CD4-positive, alpha-beta memory T cell (primary cell): ENCODE data around the gene HYOU1. TPM values are rescaled to one million over a fixed set of nuclear protein-coding genes. Genes with fewer than 3 reads are reported as not detected.

Experiments
- CTCF ChIA-PET: fragments of 350-600 bp; sonication (Branson Sonifier 250); formaldehyde crosslinking; loops from one replicate; lab custom pipeline; 2021; ENCODE audit warnings: inconsistent platforms; ENCODE audit not compliant: partially characterized antibody; lab: Charles Lee
- POLR2A ChIA-PET: fragments of 350-600 bp; sonication (Branson Sonifier 250); formaldehyde crosslinking; loops from one replicate; lab custom pipeline; 2021; ENCODE audit not compliant: partially characterized antibody; lab: Charles Lee
- DNase-seq, 5 donors: peaks; one replicate each; pipeline versions ENCODE4 v3.0.0 to v3.0.0-alpha.2; 2020 to 2022; ENCODE audit warnings: mixed read lengths in 1 of 5
- H3K27ac ChIP-seq: one replicate; pipeline ENCODE4 v1.7.0; 2013; ENCODE audit warnings: low read depth, low read length
- H3K27me3 ChIP-seq: 2 replicates; pipeline ENCODE4 v1.7.0; 2013; ENCODE audit warnings: mild to moderate bottlenecking, low read length, moderate library complexity; ENCODE audit not compliant: insufficient read depth
- H3K36me3 ChIP-seq: 2 replicates; pipeline ENCODE4 v1.7.0; 2013; ENCODE audit warnings: mild to moderate bottlenecking, low read length, moderate library complexity; ENCODE audit not compliant: insufficient read depth
- H3K4me1 ChIP-seq: 2 replicates; pipeline ENCODE4 v1.7.0; 2013; ENCODE audit warnings: mild to moderate bottlenecking, low read length, moderate library complexity; ENCODE audit not compliant: insufficient read depth
- H3K4me3 ChIP-seq, 2 donors: one replicate each; pipeline ENCODE4 v1.7.0; 2013; ENCODE audit warnings: low read length in 2 of 2, mild to moderate bottlenecking in 1 of 2
- H3K9me3 ChIP-seq, 2 donors: one replicate each; pipeline ENCODE4 v1.7.0; 2013; ENCODE audit warnings: low read length in 2 of 2, control low read depth in 1 of 2; ENCODE audit not compliant: control insufficient read depth in 1 of 2
- H3K27ac Mint-ChIP-seq, 7 donors: one replicate each; pipeline ENCODE4 v1.8.0; 2020 to 2021; ENCODE audit warnings: mixed read lengths in 7 of 7, mild to moderate bottlenecking in 6 of 7, inconsistent platforms in 3 of 7, moderate library complexity in 3 of 7
- H3K27me3 Mint-ChIP-seq, 2 donors: one replicate each; pipeline ENCODE4 v1.8.0; 2020 to 2021; ENCODE audit warnings: mixed read lengths in 2 of 2
- H3K36me3 Mint-ChIP-seq, 2 donors: one replicate each; pipeline ENCODE4 v1.8.0; 2020 to 2021; ENCODE audit warnings: mixed read lengths in 2 of 2, inconsistent platforms in 1 of 2, mild to moderate bottlenecking in 1 of 2
- H3K4me1 Mint-ChIP-seq, 4 donors: one replicate each; pipeline ENCODE4 v1.8.0; 2020 to 2021; ENCODE audit warnings: mixed read lengths in 4 of 4, mild to moderate bottlenecking in 1 of 4
- H3K4me3 Mint-ChIP-seq, 8 donors: one replicate each; pipeline ENCODE4 v1.8.0; 2020 to 2021; ENCODE audit warnings: mixed read lengths in 8 of 8, mild to moderate bottlenecking in 7 of 8, moderate library complexity in 6 of 8, inconsistent platforms in 3 of 8
- H3K9me3 Mint-ChIP-seq, 8 donors: one replicate each; pipeline ENCODE4 v1.8.0; 2020 to 2021; ENCODE audit warnings: mixed read lengths in 8 of 8, mild to moderate bottlenecking in 5 of 8, inconsistent platforms in 3 of 8, moderate library complexity in 1 of 8
- intact Hi-C: fragments of 100-400 bp; cut with micrococcal nuclease; formaldehyde crosslinking; loops from one replicate; pipeline ENCODE4 v1.15.1; 2023
- polyA plus RNA-seq, 2 donors: library from polyadenylated mRNA; unstranded; fragments of 300-500 nt; fragmentation: Illumina TruSeq; gene quantifications; one replicate each; pipeline ENCODE4 v1.2.3, GENCODE V29; 2021
- total RNA-seq, 2 experiments: library from RNA; stranded (reverse); gene quantifications; one replicate each; pipeline ENCODE4 v1.2.3, GENCODE V29; 2021

HYOU1 gene
- total and polyA plus RNA-seq, 4 experiments from 2014 or later, result 24.1 to 146 (median 81.7) TPM

DNA sequence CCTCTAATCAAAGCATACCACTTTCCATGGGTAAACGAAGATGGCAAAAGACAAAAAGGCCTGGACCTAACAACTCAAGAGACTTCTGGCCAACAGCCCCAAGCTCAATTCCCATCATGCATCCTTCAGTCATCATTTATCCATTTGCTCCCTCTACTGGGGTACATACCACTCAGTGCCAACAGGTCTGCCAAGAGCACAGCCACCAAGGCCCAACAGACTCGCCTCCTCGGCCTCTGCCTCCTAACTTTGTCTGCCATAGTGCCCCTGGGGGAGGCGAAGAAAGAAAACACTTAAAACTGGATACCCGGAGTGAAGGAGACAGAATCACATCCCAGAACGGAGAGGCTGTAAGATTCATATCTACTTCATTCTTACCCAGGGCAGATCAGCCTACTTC is 1.1 kb downstream of the HYOU1 start:
- H3K4me1 ChIP-seq, result peaks cover 27% of the 10 kb centered on the region
- no peaks in the 10 kb centered on the region for H3K27me3 ChIP-seq
- peaks cover 46% of the 10 kb centered on the region for H3K36me3 ChIP-seq
- ChIA-PET CTCF (interaction anchor here (0.6 to 2.5 kb wide), 10 partner anchors 9 to 141 kb away, joined by 3 to 17 read pairs (median 4); partner anchors contain the start of genes DPAGT1, HINFP and VPS11), POLR2A (interaction anchor here (0.7 to 5.3 kb wide), 20 partner anchors 9 to 264 kb away, joined by 3 to 67 read pairs (median 7); partner anchors contain the start of genes C2CD2L, CENATAC, DDX6 and DPAGT1)
- peak in 2 of 5 donors; percentile 4 to 13 for DNase-seq
- intact Hi-C loops, result loop anchor here (2.0 kb wide), 1 partner anchor 141 kb away; no protein-coding TSS in a partner anchor
- peak overlapping the region; percentile 72 to 91 (median 88) for H3K27ac Mint-ChIP-seq
- H3K27me3 Mint-ChIP-seq, result no peaks in the 10 kb centered on the region
- H3K9me3 Mint-ChIP-seq, result no peaks in the 10 kb centered on the region
- H3K36me3 Mint-ChIP-seq, result peaks cover 40 to 60% of the 10 kb centered on the region in 2 donors
- H3K4me1 Mint-ChIP-seq, result peaks cover 26 to 65% (median 46%) of the 10 kb centered on the region in 4 donors
- peak overlapping the region; percentile 80 to 98 (median 85) for H3K4me3 Mint-ChIP-seq
- peak overlapping the region; percentile 91 for H3K27ac ChIP-seq
- no peaks in the 10 kb centered on the region for H3K9me3 ChIP-seq
- peak overlapping the region; percentile 78 to 82 for H3K4me3 ChIP-seq

DNA sequence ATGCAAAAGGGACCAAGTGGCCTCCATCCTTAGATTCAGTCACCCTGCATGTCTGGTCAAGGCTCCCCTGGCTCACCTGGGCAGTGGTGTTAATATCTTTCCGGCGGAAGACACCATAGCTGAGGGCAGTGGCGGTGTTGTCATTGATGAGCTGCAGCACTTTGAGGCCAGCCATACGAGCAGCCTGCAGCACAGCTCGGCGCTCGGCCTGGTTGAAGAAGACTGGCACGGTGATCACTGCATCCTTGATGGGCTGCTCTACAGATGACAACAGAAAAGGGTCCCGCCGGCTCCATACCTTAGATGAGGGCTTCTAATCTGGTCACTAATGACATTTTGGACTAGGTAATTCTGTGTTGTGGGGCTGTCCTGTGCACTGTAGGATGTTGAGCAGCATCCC is 2.6 kb downstream of the HYOU1 start:
- Histone ChIP-seq H3K4me3 (no peak overlapping the region), H3K4me1 (peaks cover 27% of the 10 kb centered on the region), H3K27me3 (no peaks in the 10 kb centered on the region), H3K27ac (no peak overlapping the region), H3K9me3 (no peaks in the 10 kb centered on the region), H3K36me3 (peaks cover 52% of the 10 kb centered on the region)
- Mint-ChIP-seq H3K27me3 (no peaks in the 10 kb centered on the region), H3K4me3 (peak overlapping the region in 5 of 8 donors; percentile 13 to 54 (median 29)), H3K9me3 (no peaks in the 10 kb centered on the region), H3K27ac (peak overlapping the region in 1 of 7 donors; percentile 44), H3K4me1 (peaks cover 26 to 65% (median 46%) of the 10 kb centered on the region in 4 donors), H3K36me3 (peaks cover 48 to 72% of the 10 kb centered on the region in 2 donors)
- intact Hi-C loops, result no loop called here
- no peak for DNase-seq
- ChIA-PET CTCF (interaction anchor here (1.0 kb wide), 1 partner anchor 24 kb away, joined by 3 read pairs; the partner anchor contains the start of gene SLC37A4), POLR2A (interaction anchor here (4.3 to 5.3 kb wide), 3 partner anchors 12 to 41 kb away, joined by 32 to 67 read pairs (median 43); partner anchors contain the start of genes RPS25, TRAPPC4 and VPS11)

DNA sequence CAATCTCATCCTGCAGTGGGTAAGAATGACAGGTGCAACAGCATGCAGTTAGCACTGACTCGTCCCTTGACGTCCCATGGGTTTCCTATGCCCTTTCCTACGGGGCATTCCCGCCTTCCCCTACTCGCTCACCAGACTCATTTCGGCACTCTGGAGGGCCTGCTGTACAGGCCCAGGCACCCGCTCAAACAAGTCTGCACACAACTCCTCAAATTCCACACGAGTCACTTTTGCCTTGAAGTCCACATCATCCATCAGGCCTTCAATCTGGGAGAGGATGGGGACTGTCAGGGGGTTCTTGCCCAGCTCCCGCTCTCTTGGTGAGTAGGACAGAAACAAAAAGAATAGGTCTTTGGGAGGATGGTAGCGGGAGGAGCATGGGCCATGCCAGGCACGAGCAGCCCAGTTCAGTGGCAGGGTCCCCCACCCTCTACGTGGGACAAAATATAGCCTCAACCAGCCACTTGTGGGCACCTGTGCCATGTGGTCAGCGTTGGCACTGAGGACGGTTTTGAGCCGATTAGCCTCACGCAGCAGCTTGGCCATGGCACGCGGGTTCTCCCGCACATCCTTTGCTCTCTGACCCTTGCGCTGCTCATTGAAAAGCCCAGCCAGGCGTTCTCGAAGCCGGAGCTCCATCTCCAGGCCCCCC is 4.7 kb downstream of the HYOU1 start:
- H3K9me3 Mint-ChIP-seq, result no peaks in the 10 kb centered on the region
- Histone ChIP-seq H3K27ac (peak overlapping the region; percentile 6), H3K4me1 (peaks cover 18% of the 10 kb centered on the region), H3K9me3 (no peaks in the 10 kb centered on the region), H3K27me3 (no peaks in the 10 kb centered on the region), H3K36me3 (peaks cover 74% of the 10 kb centered on the region), H3K4me3 (no peak overlapping the region)
- ChIA-PET POLR2A (interaction anchor here (1.1 kb wide), 1 partner anchor 22 kb away, joined by 3 read pairs; no protein-coding TSS in a partner anchor), CTCF (no interaction called here)
- H3K36me3 Mint-ChIP-seq, result peaks cover 63 to 82% of the 10 kb centered on the region in 2 donors
- intact Hi-C loops, result no loop called here
- no peaks in the 10 kb centered on the region for H3K27me3 Mint-ChIP-seq
- H3K27ac Mint-ChIP-seq, result peak overlapping the region in 6 of 7 donors; percentile 22 to 80 (median 72)
- DNase-seq, result no peak
- H3K4me1 Mint-ChIP-seq, result peaks cover 20 to 55% (median 37%) of the 10 kb centered on the region in 4 donors
- peak overlapping the region in 1 of 8 donors; percentile 15 for H3K4me3 Mint-ChIP-seq

DNA sequence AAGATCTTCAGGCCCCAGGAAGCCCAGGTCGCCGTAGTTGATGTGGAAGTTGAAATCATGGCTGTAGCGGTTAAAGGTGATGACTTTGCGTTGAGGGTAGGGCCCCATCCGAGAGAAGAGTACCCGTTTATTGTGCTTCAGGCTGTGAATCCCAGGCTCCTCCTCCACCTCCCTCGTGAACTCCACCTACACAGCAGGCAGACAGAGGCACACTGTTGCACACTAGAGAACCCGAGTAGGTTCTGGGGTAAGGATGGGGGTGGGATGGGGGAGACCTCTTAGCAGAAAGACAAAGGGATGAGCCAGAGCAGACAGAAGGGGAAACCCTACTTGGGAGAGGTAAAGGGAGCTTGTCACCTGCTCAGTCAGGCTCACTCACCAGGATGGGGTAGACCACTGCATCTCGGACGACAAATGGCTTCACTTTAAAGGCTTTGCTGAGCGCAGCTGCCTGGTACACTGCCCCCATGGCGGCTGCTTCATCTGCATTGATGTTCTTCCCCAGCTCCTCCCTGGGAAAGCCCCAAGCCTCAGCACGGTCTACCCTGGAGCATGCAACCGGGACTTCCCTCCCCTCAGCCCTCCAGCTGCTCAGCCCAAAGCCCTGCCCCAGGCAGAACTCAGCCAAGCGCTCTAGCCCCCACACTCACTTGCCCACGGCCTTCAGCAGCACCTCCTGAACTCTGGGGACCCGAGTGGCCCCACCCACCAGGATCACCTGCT is 5.4 kb downstream of the HYOU1 start:
- Histone ChIP-seq H3K36me3 (peaks cover 79% of the 10 kb centered on the region), H3K27me3 (no peaks in the 10 kb centered on the region), H3K4me3 (no peak overlapping the region), H3K27ac (peak overlapping the region; percentile 6), H3K9me3 (no peaks in the 10 kb centered on the region), H3K4me1 (peaks cover 18% of the 10 kb centered on the region)
- Mint-ChIP-seq H3K27me3 (no peaks in the 10 kb centered on the region), H3K27ac (peak overlapping the region in 5 of 7 donors; percentile 13 to 73 (median 70)), H3K4me3 (peak overlapping the region in 2 of 8 donors; percentile 15 to 39), H3K4me1 (peaks cover 20 to 55% (median 33%) of the 10 kb centered on the region in 4 donors), H3K9me3 (no peaks in the 10 kb centered on the region), H3K36me3 (peaks cover 66 to 87% of the 10 kb centered on the region in 2 donors)
- intact Hi-C loops, result no loop called here
- DNase-seq, result peak in 3 of 5 donors; percentile 6 to 66 (median 22)
- ChIA-PET CTCF (interaction anchor here (1.2 kb wide), 1 partner anchor 118 kb away, joined by 3 read pairs; no protein-coding TSS in a partner anchor), POLR2A (interaction anchor here (0.6 to 1.2 kb wide), 5 partner anchors 8 to 54 kb away, joined by 3 to 4 read pairs (median 3); partner anchors contain the start of genes CENATAC, HMBS and VPS11)

DNA sequence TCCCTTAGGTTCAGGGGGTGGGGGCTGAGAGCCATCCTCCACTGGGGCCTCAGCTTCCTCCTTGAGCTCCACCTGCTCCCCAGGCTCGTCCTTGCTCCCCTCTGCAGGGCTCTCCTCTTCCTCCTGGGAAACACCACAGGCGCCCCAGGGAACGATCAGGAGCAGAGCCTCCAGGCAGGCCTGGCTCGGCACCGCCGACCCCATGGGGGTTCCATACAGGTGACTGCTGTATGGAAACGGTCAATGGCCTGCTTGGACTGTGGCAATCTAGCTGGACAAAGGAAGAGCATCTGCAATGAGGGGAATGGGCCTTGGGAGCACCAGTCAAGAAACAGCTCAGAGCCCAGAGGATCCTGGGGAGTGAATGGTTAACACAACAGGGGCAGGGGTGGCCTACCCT is 7.9 kb downstream of the HYOU1 start:
- Mint-ChIP-seq H3K4me1 (peaks cover 9 to 33% (median 20%) of the 10 kb centered on the region in 4 donors), H3K9me3 (peaks cover 0 to 2% (median 0%) of the 10 kb centered on the region in 8 donors), H3K4me3 (no peak overlapping the region), H3K27ac (peak overlapping the region in 1 of 7 donors; percentile 23), H3K36me3 (peaks cover 52 to 83% of the 10 kb centered on the region in 2 donors), H3K27me3 (no peaks in the 10 kb centered on the region)
- no peak overlapping the region for H3K4me3 ChIP-seq
- H3K4me1 ChIP-seq, result peaks cover 6% of the 10 kb centered on the region
- intact Hi-C loops, result no loop called here
- DNase-seq, result no peak
- no peak overlapping the region for H3K27ac ChIP-seq
- H3K9me3 ChIP-seq, result no peaks in the 10 kb centered on the region
- POLR2A ChIA-PET, result no interaction called here
- peaks cover 78% of the 10 kb centered on the region for H3K36me3 ChIP-seq
- CTCF ChIA-PET, result interaction anchor here (1.2 kb wide), 1 partner anchor 72 kb away, joined by 3 read pairs; the partner anchor contains the start of gene HINFP
- H3K27me3 ChIP-seq, result no peaks in the 10 kb centered on the region

DNA sequence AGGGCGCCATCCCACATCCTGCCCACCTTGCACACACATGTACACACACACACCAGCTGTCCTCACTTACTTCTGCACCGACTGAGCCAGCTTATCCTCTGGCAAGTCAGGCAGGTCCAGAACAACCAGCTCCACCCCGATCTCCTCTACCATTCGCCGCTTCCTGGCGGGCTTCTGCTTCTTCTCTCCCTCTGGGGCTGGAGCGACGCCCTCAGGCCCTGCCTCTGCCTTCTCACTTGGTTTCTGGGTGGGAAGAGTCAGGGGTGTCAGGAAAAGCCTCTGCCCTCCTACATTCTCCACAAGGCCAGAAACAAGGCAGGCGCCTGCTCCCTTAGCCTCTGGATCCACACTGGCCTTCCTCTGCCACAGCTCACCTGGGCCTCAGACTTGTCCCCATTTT is 8.4 kb downstream of the HYOU1 start:
- no peak overlapping the region for H3K27ac ChIP-seq
- H3K36me3 Mint-ChIP-seq, result peaks cover 48 to 79% of the 10 kb centered on the region in 2 donors
- DNase-seq, result no peak
- H3K27me3 Mint-ChIP-seq, result no peaks in the 10 kb centered on the region
- H3K9me3 Mint-ChIP-seq, result peaks cover 0 to 2% (median 0%) of the 10 kb centered on the region in 8 donors
- intact Hi-C loops, result no loop called here
- ChIA-PET CTCF (interaction anchor here (1.2 kb wide), 1 partner anchor 73 kb away, joined by 3 read pairs; the partner anchor contains the start of gene HINFP), POLR2A (interaction anchor here (0.5 to 1.1 kb wide), 3 partner anchors 8 to 148 kb away, joined by 3 to 5 read pairs (median 3); no protein-coding TSS in a partner anchor)
- peak overlapping the region in 1 of 7 donors; percentile 42 for H3K27ac Mint-ChIP-seq
- H3K4me1 ChIP-seq, result peaks cover 6% of the 10 kb centered on the region
- no peak overlapping the region for H3K4me3 Mint-ChIP-seq
- H3K4me3 ChIP-seq, result no peak overlapping the region
- no peaks in the 10 kb centered on the region for H3K27me3 ChIP-seq
- peaks cover 9 to 29% (median 17%) of the 10 kb centered on the region in 4 donors for H3K4me1 Mint-ChIP-seq
- peaks cover 73% of the 10 kb centered on the region for H3K36me3 ChIP-seq
- no peaks in the 10 kb centered on the region for H3K9me3 ChIP-seq
